DMS79 treated with DMSO at 0.1 percent for 48 hours (cell line): ENCODE data around the gene FAM222A.

ENCODE experiments used
- DNase-seq: peaks from one replicate; lab custom pipeline; 2025; lab: John Stamatoyannopoulos, UW

FAM222A gene

DNA sequence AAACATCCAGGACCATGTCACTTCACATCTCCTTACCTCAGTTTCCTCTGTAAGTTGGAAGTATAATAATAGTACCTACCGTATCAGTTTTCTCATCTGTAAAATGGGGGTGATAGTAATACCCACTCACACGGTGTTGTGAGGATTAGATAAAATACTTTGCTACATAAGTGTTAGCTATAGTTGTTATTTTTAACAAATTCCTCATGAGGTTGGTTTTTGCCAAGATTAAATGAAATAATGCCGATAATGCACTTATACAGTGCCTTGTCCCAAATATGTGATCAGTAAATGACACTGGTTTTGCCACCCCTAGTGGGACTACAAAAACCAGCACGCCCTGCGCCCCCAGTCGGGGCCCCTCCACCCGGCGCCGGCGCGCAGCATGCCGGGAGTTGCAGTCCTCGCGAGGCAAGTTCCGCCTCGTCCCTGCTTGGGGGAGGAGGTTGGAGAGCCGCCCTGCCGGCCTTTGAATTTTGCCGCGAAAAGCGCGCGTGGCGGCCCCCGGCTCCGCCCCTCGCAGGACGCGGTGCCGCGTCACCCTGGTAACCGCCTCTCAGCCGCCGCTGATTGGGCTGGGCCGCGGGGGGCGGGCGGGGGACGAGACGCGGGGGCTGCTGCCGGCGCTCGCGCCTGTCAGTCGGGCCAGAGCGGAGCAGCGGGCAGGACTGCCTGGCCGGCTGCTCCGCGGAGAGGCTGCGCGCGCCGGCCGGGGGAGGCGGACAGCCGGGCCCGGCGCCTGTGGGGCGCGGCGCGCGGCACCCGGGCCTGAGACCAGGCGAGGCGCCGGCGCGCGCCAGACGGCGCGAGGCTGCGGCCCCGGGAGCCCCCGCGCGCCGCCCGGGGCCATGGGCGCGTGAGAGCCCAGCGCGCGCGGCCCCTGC lies at the start of gene FAM222A:
Gene FAM222A, plus strand, starts transcription at position 639 of the 884 bp plus-strand sequence. CDS start 30,322 bp downstream, outside the sequence.
- peak; percentile 92 for DNase-seq

DNA sequence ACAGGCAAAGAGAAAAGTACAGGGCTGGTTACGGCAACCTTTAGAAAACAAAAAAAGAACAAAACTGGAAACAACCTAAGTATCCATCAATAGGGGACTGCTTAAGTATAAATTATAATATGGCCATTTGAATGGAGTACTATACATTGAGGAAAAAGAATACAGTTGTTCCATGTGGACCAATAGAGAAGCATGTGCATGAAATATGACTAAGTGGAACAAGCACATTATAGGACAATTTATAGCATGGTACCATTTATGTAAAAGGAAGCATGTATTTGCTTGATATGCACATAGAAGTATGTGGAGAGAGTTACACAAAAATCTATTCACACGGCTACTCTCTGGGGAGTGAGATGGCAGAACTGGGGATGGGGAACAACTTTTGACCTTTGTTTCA lies 49.2 kb upstream of the FAM222A start:
- DNase-seq, result no peak

DNA sequence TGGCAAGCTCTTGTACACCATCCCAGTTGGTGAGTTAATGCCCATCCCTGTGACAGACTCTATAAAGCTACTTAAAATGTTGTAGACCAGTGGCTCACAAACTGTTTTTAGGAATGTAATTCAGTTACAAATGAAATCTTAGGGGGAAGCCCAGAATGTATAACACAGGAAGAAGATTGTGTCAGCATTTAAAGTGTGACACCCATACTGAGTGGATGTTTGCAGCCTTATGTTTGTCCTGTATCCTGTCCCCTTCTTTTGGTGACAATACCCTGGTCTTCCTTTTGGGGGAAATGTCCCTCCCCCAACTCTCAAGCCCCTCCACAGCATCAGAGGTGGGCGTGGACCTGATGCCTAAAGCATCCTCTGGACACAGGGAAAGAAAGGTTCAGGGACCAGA lies 47.6 kb upstream of the FAM222A start:
- DNase-seq, result no peak

DNA sequence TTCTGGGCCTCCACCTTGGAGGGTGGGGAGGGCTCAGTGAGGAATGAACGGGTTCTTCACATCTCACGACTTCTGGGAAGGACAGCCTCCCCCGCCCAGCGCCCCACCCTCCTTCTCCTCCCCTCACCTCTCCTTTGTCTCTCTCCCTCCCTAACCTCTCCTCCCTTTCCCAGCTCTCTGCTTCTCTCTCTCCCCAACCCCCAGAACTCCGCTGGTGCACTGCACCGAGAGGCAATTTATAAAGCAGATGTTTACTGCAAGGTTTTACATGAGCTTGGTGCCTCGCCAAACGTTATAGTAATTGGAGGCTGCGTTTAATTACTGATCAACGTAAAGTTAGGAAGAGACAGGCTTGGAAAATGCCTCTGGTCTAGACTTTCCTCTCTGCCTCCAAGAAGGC lies 42.9 kb upstream of the FAM222A start:
- DNase-seq, result no peak

DNA sequence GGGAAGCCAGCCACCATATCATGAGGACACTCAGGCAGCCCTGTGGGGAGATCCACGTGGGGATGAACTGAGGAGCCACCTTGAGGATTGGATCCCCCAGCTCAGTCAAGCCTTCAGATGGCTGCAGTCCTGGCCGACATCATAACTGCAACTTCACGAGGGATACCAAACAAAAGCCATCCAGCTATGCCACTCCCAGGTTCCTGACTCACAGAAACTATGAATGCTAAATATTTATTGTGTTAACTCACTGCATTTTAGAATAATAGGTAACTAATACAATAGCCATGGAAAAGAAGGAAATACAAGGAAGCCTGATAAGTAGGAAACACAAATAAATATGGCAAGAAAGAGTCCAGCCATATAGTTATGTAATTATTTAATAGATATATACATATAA lies 42.1 kb upstream of the FAM222A start:
- no peak for DNase-seq

DNA sequence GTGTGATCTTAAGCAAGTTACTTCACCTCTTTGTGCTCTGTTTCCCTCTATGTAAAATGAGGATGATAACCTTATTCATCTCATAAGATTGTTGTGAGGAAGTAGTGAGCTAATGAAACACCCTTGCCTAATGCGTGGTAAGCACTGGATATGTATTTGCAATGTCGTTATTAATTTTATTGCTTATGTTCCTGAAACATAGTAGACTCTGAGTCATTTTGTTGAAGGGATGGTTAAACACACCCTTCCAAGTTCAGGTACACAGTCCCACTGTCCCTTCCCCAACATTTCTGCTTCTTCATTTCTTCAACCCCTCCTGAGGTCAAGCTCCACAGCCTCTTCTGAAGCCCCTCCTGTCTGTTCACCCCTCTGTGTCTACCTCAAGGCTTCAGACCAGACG lies 40.2 kb upstream of the FAM222A start:
- no peak for DNase-seq

DNA sequence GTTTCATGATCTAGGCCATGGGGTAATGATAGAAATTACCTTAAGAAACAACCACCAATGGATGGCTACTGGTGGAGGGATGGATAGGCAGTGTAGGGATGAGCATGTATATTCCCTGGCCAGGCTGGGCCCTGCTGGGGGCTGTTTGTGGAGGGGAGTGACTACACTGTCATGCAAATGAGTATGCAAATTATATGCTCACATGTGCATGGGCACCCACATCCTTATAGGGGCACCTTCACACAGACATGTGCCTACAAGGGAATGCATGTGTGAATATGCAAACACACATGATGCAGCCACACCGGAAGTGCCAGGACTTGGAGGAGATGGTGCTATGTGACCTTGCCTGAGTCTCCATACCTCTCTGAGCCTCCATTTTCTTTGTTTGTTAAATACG lies 39.7 kb upstream of the FAM222A start:
- DNase-seq, result no peak

DNA sequence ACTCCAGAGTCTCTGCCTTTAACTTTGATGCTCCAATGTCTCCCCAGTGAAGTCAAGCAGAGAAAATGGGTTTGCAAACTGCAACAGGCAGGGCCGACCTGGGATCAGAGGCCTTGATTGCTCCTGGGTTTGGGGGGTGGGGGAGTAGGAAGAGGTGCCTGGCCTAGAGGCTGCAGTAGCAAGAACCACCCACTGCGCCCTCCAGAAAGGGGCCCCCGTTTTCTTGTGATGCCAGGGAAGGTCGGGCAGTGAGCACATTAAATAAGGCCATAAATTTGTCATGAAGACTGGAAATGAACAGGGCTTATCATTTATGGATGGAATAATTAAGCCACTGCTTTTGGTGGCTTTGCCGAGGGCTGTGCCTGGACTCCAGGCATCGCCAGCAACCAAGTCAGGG lies 38.2 kb upstream of the FAM222A start:
- DNase-seq, result no peak

DNA sequence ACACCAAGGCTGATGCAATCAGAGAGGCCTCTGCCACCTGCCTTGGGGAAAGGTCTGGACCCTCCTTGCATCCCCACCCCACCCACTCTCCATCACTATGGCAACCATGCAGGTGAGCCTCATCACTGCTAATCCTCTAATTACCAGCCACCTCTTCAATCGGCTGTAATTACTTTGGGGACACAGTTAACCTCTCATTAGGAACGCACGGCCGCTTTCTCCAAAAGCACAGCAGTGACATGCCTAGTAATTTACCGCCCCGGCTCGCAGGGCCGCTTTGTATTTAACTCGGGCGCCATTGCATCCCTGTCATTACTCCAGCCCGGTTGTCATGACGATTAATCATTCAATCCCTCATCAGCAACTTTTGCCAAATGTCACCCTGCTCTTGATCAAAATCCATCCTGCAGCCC lies 36.3 kb upstream of the FAM222A start:
- no peak for DNase-seq

DNA sequence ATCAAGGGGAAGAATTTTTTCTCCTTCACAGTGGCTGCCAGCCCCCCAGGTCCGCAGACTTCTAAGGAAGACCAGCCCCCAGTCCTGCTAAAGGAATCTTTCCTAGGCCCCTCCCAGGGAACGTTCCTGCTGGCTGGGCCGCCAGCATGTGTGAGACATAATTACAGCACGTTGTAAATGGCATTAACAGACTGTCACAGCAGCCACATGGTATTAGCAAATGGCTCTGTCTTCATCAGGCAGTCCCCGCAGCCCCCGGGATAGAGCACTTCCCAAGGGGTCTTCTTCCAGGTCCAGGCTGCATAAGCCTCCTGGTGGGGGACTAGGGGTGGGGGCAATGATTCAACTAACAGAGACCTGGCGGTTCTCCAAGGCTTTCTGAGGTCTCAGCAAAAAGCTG lies 34.9 kb upstream of the FAM222A start:
- no peak for DNase-seq

DNA sequence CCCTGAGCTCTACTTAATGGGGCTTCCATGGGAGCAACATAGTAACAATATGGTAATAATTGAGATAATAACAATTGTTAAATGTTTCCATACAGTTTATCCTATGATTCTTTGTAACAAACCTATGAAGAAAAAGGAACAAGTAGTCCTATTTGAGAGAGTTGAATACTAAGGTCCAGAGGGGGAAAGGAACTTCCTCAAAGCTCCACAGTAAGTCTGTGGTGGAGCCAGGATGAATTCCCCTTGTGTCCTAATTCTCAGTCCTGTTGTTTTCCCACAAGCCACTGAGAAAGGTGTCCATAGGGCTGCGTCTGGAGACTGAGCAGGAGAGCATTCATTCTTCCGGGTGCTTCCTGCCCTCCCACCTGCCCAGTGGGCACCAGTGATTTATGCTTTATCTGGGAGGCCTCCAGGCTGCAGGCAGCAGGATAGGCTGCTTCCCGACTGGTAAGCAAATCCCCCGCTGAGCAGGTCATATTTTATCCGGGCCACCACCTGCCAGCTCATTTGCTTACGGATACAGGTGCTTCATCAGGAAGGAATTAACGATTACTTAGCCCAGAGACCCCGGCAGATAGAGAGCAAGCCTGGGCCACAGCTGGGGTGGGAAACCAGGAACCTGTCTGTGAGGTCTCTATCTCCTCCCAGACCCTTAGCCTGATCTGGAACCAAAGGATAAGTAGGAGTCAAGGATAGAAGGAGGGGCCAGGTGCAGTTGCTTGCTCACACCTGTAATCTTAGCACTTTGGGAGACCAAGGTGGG lies 33.9 kb upstream of the FAM222A start:
- no peak for DNase-seq

DNA sequence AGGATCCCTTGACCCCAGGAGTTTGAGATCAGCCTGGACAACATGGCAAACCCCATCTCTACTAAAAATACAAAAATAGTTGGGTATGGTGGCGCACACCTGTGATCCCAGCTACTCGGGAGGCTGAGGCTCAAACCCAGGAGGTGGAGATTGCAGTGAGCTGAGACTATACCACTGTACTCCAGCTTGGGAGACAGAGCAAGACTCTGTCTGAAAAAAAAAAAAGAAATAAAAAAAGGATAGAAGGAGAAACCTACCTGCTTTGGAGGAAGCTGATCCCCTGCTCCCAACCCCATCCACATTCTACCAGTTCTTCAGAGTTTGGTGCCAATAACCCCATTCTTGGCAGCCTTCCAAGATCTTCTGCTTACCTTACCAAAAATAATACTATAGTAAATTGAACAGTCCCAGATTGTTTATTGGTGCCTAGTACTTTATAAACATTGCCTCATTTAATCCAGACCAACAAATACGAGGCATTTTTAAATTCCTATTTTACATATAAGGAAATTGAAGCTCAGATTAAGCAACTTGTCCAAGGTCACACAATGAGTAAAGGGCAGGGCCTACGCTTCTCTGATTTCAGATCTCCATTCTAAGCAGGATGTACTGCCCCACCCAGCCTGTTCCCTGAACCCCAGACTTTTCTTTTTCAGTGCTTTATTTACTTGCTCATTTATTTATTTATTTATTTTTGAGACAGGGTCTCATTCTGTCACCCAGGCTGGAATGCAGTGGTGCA lies 33.2 kb upstream of the FAM222A start:
- peak; percentile 11 for DNase-seq

DNA sequence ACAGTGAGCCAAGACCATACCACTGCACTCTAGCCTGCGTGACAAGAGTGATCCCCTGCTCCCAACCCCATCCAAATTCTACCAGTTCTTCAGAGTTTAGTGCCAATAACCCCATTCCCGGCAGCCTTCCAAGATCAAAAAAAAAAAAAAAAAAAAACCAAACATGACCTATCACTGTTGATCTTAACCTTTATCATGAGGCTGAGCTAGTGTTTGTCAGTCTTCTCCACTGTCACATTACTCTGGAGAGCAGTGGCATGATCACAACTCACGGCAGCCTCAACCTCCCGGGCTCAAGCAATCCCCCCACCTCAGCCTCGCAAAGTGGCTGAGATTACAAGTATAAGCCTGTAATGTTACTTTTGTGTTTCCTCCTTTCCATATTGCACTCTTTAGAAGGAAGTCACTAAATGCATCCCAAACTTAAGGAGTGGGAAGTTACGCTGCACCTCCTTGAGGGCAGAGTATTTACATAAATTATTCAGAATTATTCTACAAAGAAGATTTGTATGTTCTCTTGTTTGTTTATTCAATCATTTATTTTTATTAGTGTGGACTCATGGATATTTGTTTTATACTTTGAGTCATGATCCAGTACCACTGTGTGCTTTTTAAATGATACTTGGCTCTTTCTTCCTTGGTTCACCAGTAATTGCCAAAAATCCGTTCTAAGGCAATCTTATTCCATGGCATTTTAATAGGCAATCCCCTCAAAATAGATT lies 31.5 kb upstream of the FAM222A start:
- DNase-seq, result no peak

DNA sequence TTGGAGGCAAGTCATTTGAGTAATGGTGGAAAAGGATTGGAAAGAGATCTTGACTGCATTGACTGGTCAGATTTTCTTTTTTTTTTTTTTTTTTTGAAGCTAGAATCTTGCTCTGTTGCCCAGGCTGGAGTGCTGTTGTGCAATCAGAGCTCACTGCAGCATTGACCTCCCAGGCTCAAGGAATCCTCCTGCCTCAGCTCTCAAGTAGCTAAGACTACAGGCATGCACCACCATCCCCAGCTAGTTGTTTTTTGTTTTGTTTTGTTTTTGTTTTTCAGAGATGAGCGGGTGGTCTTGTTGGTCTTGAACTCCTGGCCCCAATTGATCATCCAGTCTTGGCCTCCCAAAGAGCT lies 30.9 kb upstream of the FAM222A start:
- DNase-seq, result no peak

DNA sequence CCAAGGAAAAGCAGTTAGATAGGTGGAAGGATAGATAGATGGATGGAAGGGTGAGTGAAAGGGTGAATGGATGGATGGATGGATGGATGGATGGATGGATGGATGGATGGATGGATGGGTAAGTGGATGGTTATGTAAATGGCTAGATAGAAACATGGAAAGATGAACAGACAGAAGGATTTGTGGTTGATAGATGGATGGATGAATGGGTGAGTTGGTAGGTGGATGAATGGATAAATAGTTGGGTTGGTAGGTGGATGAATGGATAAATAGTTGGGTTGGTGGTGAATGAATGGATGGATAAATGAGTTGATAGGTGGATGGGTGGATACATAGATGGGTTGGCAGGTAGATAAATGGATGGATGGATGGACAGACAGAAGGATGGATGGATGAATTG lies 30.3 kb upstream of the FAM222A start:
- DNase-seq, result no peak

DNA sequence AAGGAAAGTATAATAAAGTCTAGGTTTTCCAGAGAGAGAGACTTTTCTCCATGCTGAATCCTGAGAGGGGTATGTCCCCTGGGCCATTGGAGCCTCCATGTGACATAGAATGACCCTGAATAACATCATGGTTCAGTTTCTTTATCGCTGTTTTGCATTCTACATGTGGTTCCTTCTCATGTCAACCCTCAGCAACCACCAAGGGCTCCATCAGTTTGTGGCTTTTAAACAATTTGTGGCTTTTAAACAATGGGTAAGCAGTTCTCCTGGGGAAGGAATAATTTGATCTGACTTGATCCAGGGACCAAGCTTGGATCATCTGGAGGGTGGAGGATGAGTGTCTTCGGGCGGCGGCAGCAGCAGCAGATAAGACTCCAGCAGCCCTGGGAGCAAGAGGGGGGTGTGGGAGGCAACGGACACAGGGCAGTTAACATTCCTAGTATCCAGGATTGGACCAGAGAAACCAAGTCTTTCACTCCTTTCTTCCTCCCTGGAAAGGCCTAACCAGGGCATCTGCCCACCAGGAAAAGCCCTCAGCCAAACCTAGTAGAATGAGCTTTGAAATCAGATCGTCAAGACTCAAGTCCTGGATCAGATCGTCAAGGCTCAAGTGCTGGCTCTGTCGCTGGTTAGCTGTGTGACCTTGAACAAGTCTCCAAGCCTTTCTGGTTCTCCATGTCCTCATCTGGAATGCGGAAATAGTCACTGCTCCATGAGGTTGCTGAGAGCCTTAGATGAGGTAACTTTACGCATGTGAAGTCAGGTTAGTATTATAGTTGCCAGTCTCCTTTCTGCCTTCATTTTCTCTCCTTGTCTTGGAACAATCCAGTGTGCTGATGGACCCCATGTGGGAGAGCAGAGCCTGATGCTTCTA lies 27.8 kb upstream of the FAM222A start:
- DNase-seq, result no peak

DNA sequence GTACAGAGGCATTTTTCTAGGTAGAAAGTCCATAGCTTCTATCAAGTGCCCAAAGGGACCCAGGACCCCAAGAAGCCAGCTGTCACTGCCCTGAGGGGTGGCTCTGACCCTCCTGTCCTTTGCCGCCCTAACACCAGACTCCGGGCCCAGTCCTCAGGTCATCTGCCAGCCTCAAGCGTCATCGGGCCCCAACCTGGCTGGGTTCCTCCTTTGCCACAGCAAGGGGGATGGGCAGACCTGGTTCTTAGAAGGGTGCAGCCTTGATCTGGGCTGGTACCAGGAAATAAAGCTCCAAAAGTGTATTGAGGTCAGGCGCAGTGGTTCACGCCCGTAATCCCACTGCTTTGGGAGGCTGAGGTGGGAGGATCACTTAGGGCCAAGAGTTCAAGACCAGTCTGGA lies 27.1 kb upstream of the FAM222A start:
- no peak for DNase-seq

DNA sequence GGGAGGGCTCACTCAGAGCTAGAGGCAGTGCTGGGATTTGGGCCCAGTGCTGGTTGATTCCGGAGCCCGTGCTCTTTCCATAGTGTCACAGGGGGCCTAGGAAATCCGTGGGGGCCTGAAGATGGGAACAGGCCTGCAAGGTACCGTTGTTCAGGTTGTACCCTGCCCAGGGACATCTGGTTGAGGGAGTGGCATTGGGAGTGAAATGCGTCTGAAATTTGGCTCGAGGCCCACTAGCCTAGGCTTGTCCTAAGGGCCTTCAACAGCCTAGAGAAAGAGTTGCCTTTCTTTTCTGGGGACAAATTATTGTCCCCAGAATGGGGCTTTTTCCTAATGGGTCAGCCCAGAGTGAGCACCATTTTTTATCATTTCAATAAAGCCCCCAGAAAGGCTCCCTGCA lies 26.4 kb upstream of the FAM222A start:
- DNase-seq, result no peak

DNA sequence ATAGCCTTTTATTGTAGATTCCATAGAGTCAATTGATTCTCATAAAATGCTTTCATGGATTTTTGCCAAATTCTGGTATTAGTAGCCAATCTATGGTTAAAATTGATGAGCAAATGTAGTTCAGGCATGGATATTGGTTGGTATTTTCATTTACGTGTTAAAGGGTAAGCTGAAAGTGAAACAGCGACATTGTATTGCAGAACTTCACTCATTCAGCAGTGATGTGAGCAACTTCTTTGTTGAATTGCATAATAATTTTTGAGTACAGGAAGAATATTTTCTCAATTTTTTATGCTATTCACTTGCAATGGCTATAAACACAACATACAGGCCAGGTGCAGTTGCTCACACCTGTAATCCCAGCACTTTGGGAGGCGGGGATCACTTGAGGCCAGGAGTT lies 24.2 kb upstream of the FAM222A start:
- no peak for DNase-seq

DNA sequence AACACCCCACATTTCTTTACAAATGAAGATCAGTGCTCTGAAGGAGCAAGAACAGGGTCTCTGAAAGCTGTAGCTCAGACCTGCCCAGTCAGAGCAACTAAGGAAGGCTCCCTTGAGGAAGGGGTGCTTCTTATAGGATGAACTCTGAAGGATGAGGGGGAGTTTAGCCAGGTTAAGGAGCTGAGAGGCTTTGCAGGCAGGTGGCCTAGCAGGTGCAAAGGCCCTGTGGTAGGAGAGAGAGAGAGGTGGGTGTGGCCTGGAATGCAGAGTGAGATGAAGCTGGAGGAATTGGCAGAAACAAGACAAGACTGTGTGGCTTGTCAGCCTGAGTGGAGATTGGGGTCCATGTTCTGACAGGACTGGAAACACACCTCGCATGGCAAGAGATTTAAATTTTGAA lies 20.5 kb upstream of the FAM222A start:
- no peak for DNase-seq
